NOMO-1 (cell line): ENCODE measurements around the gene RAB30.
A peak's percentile ranks its signal among the peaks of the same experiment; 100 is the strongest.
"Not testable (repeated sequence)": the region's sequence is repeated elsewhere in the genome, so short reads cannot be mapped to it uniquely, and the experiment has no call there.

Experiments
- DNase-seq, 2 experiments: peaks; one replicate each; lab custom pipeline; 2025; ENCODE audit not compliant: unreplicated experiment in 2 of 2; lab: John Stamatoyannopoulos, UW

Gene RAB30

GRCh38 chr11:82988936-82989627, 82.6 kb downstream of the RAB30 start:
- no peak for DNase-seq

GRCh38 chr11:82987997-82988396, 83.7 kb downstream of the RAB30 start:
- no peak for DNase-seq

- DNase-seq = no peak
These were observed 85.3 kb downstream of the RAB30 start for GRCh38 chr11:82986446-82986845.

- no peak for DNase-seq
These were observed 89.8 kb downstream of the RAB30 start for GRCh38 chr11:82981852-82982251.

- no peak for DNase-seq
These were observed 90.8 kb downstream of the RAB30 start for GRCh38 chr11:82980947-82981346.

- no peak for DNase-seq
These were observed 91.4 kb downstream of the RAB30 start for GRCh38 chr11:82980292-82980691.

- DNase-seq = no peak
These were observed 91.9 kb downstream of the RAB30 start for GRCh38 chr11:82979824-82980223.

GRCh38 chr11:82978422-82979099, 93.1 kb downstream of the RAB30 start:
- DNase-seq = no peak

- no peak for DNase-seq
These were observed 94.9 kb downstream of the RAB30 start for GRCh38 chr11:82976786-82977185.

GRCh38 chr11:82975882-82976281, 95.8 kb downstream of the RAB30 start:
- DNase-seq = no peak

GRCh38 chr11:82974851-82975250, 96.8 kb downstream of the RAB30 start:
- DNase-seq = no peak

- DNase-seq = no peak
These were observed 97.6 kb downstream of the RAB30 start for GRCh38 chr11:82974135-82974534.

GRCh38 chr11:82972103-82972502, 99.6 kb downstream of the RAB30 start:
- no peak for DNase-seq

- DNase-seq = peak in 1 of 2 experiments; percentile 5
These were observed 100.2 kb downstream of the RAB30 start for GRCh38 chr11:82971519-82971946.

GRCh38 chr11:82970507-82971083, 101.1 kb downstream of the RAB30 start:
- not testable (repeated sequence) for DNase-seq

GRCh38 chr11:82969811-82970210, 101.9 kb downstream of the RAB30 start:
- DNase-seq = no peak

GRCh38 chr11:82967381-82967780, 104.3 kb downstream of the RAB30 start:
- no peak for DNase-seq

GRCh38 chr11:82962021-82962420, 109.7 kb downstream of the RAB30 start:
- DNase-seq = not testable (repeated sequence)

- no peak for DNase-seq
These were observed 110.9 kb downstream of the RAB30 start for GRCh38 chr11:82960779-82961143.

GRCh38 chr11:82959987-82960778, 111.5 kb downstream of the RAB30 start:
- DNase-seq = no peak

GRCh38 chr11:82955736-82956453, 115.8 kb downstream of the RAB30 start:
- not testable (repeated sequence) for DNase-seq
